Measurements from ENCODE around the gene CAT.

DNA sequence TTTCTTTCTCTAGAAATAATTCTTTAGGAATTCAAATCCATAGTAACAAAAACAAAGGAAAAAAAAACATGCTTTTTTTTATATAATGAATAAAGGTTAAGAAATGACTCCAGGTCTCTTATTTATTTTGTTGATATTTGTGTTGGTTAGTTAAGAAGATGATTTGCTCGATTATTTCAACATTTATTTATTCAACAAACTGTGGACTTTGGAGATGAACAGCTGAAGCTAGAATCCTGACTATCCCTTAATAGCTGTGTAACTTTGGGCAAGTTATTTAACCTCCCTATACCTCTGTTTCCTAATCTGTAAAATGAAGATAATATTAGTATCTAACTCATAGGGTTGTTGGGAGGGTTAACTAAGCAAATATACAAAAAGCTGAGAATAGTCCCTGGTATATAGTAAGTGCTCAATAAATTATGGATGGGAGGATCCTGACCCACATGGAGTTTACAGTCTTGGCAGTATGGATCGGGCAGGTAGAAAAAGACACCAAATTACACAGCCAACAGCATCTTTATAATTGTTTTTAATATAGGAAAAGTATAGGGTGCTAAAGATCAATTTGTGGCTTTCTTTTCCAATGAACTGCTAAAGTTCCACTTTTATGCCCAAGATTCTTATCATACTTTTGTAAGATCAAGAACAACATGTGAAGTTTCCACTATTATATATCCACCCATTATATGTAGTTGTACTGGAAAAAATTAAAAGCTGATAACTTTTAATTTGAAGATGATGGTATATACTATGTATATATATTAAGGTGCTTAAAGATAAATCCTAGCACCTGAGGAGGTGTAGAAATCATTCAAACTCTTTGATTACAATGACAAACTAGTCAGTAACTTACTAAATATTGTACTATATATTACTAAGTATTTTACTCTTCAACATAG lies 1.3 kb upstream of the CAT start:
- TF ChIP-seq, protein P1, sequence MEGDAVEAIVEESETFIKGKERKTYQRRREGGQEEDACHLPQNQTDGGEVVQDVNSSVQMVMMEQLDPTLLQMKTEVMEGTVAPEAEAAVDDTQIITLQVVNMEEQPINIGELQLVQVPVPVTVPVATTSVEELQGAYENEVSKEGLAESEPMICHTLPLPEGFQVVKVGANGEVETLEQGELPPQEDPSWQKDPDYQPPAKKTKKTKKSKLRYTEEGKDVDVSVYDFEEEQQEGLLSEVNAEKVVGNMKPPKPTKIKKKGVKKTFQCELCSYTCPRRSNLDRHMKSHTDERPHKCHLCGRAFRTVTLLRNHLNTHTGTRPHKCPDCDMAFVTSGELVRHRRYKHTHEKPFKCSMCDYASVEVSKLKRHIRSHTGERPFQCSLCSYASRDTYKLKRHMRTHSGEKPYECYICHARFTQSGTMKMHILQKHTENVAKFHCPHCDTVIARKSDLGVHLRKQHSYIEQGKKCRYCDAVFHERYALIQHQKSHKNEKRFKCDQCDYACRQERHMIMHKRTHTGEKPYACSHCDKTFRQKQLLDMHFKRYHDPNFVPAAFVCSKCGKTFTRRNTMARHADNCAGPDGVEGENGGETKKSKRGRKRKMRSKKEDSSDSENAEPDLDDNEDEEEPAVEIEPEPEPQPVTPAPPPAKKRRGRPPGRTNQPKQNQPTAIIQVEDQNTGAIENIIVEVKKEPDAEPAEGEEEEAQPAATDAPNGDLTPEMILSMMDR (IDR thresholded peaks at IDR 0.05; ENCODE audit: insufficient read depth, low read length): no peak
- TF ChIP-seq, protein P2, sequence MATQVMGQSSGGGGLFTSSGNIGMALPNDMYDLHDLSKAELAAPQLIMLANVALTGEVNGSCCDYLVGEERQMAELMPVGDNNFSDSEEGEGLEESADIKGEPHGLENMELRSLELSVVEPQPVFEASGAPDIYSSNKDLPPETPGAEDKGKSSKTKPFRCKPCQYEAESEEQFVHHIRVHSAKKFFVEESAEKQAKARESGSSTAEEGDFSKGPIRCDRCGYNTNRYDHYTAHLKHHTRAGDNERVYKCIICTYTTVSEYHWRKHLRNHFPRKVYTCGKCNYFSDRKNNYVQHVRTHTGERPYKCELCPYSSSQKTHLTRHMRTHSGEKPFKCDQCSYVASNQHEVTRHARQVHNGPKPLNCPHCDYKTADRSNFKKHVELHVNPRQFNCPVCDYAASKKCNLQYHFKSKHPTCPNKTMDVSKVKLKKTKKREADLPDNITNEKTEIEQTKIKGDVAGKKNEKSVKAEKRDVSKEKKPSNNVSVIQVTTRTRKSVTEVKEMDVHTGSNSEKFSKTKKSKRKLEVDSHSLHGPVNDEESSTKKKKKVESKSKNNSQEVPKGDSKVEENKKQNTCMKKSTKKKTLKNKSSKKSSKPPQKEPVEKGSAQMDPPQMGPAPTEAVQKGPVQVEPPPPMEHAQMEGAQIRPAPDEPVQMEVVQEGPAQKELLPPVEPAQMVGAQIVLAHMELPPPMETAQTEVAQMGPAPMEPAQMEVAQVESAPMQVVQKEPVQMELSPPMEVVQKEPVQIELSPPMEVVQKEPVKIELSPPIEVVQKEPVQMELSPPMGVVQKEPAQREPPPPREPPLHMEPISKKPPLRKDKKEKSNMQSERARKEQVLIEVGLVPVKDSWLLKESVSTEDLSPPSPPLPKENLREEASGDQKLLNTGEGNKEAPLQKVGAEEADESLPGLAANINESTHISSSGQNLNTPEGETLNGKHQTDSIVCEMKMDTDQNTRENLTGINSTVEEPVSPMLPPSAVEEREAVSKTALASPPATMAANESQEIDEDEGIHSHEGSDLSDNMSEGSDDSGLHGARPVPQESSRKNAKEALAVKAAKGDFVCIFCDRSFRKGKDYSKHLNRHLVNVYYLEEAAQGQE (IDR thresholded peaks at IDR 0.05; ENCODE audit: insufficient replicate concordance, low read depth): no peak
- TF ChIP-seq POLR2AphosphoS5 (IDR thresholded peaks at IDR 0.05; ENCODE audit: low read depth): no peak
- TF ChIP-seq SPI1 (IDR thresholded peaks at IDR 0.05; ENCODE audit: borderline replicate concordance, low read depth): no peak
- TF ChIP-seq GABPA (IDR thresholded peaks at IDR 0.05; ENCODE audit: low read depth): no peak
